ENCODE measurements around the gene KMT2D. TPM values are rescaled to one million over a fixed set of nuclear protein-coding genes. Genes with fewer than 3 reads are reported as not detected.

The KMT2D gene
- total RNA-seq, 1 experiment from 2014 or later = 30.1 TPM

DNA sequence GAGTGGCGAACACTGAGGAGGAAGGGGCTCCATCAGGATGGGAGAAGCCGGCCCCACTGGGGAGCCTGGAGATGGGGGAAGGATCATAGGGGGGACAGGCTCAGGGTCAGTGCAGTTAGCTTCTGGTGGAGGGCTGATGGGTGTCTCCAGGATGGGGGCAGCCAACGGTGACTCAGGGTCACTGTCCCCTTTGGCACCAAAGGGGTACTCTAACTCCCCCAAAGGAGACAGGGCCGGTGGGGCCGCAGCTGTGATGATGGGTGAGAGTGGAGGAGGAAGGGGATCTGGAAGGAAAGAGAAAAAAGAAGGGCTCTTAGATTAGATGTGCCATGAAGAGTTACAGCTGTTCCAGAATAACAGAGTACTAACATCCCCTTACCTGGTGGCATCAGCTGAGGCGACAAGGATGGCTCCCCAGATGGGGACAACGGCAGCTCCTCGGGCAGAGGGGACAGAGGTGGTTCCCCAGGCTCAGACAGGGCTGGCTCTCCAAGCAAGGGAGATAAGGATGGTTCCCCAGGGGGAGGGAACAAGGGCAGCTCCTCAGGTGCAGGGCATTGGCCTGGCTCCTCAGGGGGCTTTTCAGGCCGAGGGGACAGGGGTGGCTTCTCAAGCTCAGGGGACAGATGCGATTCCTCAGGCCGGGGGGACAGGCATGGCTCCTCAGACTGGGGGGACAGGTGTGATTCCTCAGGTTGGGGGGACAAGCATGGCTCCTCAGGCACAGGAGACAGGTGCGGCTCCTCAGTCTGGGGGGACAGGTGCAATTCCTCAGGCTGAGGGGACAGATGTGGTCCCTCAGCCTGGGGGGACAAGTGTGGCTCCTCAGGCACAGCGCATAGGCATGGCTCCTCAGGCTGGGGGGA, 9.9 kb downstream of the KMT2D start:
- Histone ChIP-seq H3K27ac (no peak overlapping the region), H3K4me1 (no peaks in the 10 kb centered on the region), H3K36me3 (peaks cover 96% of the 10 kb centered on the region), H3K27me3 (no peaks in the 10 kb centered on the region), H3K4me3 (no peak overlapping the region), H3K9me3 (replicated peaks) (no peaks in the 10 kb centered on the region)
- no peak for DNase-seq

DNA sequence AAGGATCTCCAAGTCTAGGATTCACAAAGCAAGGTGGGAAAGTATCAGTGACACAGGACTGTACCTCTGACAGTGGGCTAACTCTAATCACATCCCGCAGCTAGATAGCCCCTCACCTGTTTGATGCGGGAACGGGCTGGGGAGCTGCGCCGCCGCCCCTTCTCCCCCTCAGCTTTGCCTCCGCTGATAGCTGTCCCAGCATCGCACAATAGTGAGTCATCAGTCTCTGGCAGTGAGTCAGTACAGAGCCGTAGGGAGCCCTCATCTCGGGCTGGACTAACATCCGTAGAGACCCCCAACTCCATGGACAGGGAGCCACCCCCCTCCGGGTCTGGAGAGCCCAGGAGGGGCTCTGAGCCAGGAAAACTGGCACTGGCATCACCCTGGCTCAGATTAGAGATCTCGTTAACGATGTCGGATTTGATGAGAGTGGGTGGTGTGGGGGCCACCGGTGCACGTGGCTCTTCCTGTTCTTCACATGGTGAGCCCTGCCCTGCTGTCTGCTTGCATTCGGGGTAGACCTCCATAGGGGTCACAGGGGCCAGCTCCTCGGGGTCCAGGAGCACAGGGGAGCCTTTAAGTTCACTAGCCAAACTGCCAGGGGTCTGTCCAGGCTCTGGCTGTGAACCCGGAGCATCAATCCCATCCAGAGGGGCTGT, 10.9 kb downstream of the KMT2D start:
- peaks cover 93% of the 10 kb centered on the region for H3K36me3 ChIP-seq
- DNase-seq = no peak

DNA sequence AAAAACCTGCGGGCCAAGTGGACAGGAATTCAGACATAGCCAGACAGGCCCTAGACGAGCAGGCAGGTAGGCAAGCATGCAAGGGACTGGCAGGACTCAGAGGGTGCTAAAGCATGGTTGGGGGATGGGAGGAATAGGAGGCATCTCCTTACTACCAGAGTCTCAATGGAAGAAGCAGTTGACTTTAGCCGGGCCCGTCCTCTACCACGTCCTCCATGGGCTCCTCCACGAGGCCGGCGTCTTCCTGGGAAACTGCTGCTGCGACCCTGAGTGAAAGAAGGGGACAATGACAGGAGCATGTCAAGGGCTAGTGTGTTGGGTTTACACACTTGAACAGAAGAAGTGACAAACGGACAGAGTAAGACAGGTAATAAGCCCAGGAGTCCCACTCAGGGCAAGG, 11.6 kb downstream of the KMT2D start:
- no peaks in the 10 kb centered on the region for H3K27me3 ChIP-seq
- H3K4me3 ChIP-seq = no peak overlapping the region
- no peaks in the 10 kb centered on the region for H3K9me3 ChIP-seq (replicated peaks)
- no peaks in the 10 kb centered on the region for H3K4me1 ChIP-seq
- DNase-seq = no peak
- H3K36me3 ChIP-seq = peaks cover 93% of the 10 kb centered on the region
- no peak overlapping the region for H3K27ac ChIP-seq

More for the DNA sequence above, 10.9 kb downstream of the KMT2D start:
- H3K27ac ChIP-seq = no peak overlapping the region
- no peaks in the 10 kb centered on the region for H3K4me1 ChIP-seq
- H3K9me3 ChIP-seq (replicated peaks) = no peaks in the 10 kb centered on the region
- H3K4me3 ChIP-seq = no peak overlapping the region
- no peaks in the 10 kb centered on the region for H3K27me3 ChIP-seq

DNA sequence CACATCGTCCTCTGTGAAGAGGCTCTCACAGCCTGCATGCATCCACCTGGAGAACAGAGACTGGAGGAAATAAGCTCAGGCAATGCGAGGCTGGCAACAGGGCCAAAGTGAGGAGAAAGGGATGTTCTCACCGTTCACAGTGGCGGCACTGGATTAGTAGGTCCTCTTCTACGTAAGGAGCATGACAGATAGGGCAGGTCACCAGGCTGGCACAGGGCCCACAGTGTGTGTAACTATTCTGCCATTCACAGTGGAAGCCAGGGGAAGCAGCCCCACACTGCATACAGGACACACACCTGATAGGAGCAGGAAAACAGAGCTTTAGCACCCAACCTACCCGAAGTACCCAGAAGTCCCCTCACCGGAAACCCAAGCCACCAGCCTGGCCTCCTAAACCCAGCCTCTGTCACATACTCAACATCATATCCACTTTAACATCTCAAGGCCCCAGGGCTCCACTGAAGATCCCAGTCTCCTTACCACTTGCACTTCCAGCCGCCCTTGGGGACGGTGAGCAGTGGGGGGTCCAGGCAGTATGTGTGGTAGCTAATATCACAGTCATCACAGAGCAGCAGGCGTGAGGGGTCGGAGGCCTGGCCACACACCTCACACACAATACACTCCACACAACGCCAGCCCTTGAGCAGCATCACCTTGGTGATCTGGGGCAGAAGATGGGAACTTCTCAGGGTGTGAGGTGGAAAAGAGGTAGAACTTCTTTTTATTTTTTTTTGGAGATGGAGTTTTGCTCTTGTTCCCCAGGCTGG, 14.3 kb downstream of the KMT2D start:
- no peak overlapping the region for H3K27ac ChIP-seq
- H3K27me3 ChIP-seq = no peaks in the 10 kb centered on the region
- peaks cover 95% of the 10 kb centered on the region for H3K36me3 ChIP-seq
- no peak overlapping the region for H3K4me3 ChIP-seq
- no peak for DNase-seq
- H3K4me1 ChIP-seq = no peaks in the 10 kb centered on the region
- H3K9me3 ChIP-seq (replicated peaks) = no peaks in the 10 kb centered on the region

DNA sequence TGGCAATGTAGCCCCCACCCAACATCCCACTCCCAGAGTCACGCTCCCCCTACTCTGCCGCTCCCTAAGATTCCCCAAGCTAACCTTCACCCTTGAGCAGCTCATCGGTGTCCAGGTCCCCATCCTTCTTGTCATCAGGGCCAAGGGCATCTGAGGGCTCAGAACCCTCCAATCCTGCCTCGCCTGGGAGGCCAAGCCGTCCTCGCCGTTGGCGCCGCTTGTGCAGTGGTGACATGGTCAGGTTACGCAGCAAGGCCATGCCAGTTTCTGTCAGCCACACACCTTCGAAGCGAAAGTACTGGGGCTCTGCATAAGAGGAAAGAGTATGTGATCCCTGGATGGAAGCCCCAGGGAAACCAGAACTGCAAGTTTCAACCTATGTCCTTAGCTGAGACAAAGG, 15.9 kb downstream of the KMT2D start:
- Histone ChIP-seq H3K27ac (no peak overlapping the region), H3K4me3 (no peak overlapping the region), H3K27me3 (no peaks in the 10 kb centered on the region), H3K36me3 (peaks cover 94% of the 10 kb centered on the region), H3K9me3 (replicated peaks) (no peaks in the 10 kb centered on the region), H3K4me1 (no peaks in the 10 kb centered on the region)
- no peak for DNase-seq

DNA sequence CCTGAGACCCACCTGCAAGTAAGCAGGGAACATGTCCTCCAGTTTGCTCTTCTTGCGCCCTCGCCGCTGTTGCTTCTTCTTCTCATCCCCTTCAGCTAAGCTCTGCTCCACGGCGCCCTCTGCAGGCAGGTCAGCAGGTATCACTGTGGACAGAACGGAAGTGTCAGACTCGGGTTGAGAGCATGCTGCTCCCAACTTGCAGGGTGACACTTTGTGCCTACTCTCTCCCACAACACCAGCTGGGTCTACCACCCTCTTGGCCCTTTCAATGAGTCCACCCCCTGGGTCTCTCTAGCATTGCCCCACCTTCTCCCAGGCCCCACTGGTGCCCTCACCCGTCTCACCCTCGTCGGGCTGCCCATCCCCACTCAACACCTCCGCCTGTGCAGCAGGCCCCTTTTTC, 16.7 kb downstream of the KMT2D start:
- no peak overlapping the region for H3K4me3 ChIP-seq
- H3K9me3 ChIP-seq (replicated peaks) = no peaks in the 10 kb centered on the region
- no peak overlapping the region for H3K27ac ChIP-seq
- H3K4me1 ChIP-seq = no peaks in the 10 kb centered on the region
- H3K27me3 ChIP-seq = no peaks in the 10 kb centered on the region
- peaks cover 94% of the 10 kb centered on the region for H3K36me3 ChIP-seq
- DNase-seq = peak; percentile 74 to 77

DNA sequence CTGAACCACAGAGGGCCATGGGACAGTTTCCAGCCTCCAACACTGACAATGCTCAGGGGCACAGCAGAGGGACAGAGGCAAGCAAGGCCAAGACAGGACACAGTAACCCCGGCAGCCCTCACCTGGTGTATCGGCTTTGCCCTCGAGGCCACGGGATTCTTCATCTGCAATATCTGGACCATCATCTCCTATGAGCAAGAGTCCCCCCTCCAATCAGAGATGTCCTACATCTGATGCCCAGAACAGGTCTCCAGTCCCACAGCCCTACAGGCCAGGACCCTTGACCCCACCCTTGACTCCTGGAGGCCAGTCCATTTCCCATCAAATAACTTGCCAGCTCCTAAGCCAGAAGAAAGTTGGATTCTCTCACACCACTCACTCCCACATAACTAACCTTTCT, 17.4 kb downstream of the KMT2D start:
- no peak overlapping the region for H3K4me3 ChIP-seq
- no peaks in the 10 kb centered on the region for H3K4me1 ChIP-seq
- H3K27me3 ChIP-seq = no peaks in the 10 kb centered on the region
- no peak for DNase-seq
- H3K27ac ChIP-seq = no peak overlapping the region
- H3K36me3 ChIP-seq = peaks cover 94% of the 10 kb centered on the region
- no peaks in the 10 kb centered on the region for H3K9me3 ChIP-seq (replicated peaks)

DNA sequence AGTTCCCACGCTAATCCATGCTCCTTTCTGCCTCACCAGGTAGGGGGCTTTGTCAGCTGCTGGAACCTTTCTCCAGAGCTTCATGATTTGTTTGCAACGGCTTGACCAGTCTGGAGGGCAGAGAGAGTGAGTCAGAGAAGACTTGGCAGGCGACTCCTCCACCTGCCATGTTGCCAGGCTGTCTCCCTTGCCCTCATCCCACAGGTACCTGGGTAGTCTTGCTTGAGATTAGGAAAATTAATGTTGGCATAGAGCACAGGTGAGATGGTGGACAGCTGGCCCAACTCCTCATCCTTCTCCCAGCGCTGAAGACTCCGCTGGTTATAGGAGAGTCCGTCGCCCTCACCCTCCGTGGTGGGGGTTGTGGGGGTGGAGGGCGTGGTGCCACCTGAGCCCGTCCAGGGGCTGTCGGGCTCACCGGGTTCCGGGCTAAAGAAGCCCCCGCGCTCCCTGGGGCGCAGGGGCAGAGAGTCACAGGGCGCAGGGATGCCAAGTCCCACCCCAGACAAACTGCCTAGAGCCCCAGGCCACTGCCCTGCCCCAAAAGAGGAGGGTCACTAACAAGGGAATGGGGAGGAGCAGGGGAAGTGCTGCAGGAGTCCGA, 18.6 kb downstream of the KMT2D start:
- Histone ChIP-seq H3K27me3 (no peaks in the 10 kb centered on the region), H3K4me3 (no peak overlapping the region), H3K27ac (no peak overlapping the region), H3K9me3 (replicated peaks) (no peaks in the 10 kb centered on the region), H3K4me1 (no peaks in the 10 kb centered on the region), H3K36me3 (peaks cover 96% of the 10 kb centered on the region)
- no peak for DNase-seq

DNA sequence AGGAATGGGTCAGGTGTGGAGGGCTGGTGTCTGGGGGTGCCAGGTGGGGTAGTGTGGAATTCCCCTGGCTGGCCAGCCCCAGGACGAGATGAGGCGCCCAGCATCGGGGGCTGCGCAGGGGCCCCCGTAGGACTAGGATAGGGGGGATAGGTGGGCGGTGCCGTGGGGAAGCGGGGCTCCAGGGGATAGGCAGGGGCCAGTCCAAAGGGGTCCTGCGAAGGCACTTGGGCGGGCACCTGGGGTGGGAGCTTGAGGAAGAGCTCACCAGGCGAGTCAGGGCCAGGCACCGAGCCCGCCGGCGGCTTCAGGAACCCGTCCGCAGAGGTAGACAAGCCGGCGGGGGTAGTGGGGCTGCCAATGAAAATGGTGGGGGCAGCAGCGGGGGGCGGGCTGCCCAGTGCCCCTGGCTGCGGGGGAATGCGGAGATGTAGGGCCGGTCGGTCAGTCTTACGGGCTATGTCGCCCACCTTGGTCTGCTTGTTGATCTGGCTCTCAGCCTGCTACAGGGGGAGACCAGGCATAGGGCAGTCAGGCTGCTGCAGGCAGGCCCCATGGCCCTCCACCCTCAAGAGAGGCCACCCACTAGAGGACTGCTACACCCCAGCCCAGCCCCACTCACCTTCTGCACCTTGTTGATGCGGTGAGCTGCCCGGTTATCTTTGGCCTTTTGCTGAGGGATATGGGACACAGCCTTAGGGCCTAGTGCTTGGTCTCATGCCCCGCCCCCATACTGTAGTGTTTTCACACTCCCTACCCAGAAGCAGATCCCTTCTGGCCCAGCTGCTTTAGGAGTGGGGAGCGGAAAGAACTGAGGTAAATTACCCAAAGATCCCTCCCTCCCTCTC, 19.3 kb downstream of the KMT2D start:
- peaks cover 94% of the 10 kb centered on the region for H3K36me3 ChIP-seq
- no peak for DNase-seq

DNA sequence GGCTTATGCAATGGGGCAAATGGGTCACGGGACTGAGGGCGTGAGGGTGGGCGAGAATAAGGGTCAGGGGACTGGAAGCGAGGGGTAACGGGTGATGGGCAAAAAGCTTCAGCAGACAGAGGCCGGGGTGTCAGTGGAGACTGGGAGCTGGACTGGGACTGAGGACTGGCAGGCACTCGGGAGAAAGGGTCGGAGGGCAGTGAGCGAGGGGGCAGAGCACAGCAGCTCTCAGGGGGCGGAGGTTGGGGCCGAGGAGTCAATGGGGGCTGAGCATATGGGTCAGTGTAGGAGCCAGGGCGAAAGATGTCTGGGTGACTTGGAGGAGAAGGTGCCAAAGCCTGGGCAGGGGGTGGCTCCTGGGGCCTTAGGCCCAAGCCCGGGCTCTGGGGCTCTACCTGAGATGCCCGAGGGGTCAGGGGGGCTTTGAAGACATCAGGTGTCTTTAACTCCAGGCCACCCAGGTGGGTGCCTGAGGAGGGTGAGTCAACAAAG, 20.2 kb downstream of the KMT2D start:
- peaks cover 94% of the 10 kb centered on the region for H3K36me3 ChIP-seq
- DNase-seq = no peak
- H3K4me3 ChIP-seq = no peak overlapping the region
- no peaks in the 10 kb centered on the region for H3K4me1 ChIP-seq
- no peaks in the 10 kb centered on the region for H3K27me3 ChIP-seq
- no peak overlapping the region for H3K27ac ChIP-seq
- H3K9me3 ChIP-seq (replicated peaks) = no peaks in the 10 kb centered on the region

More for the DNA sequence above, 19.3 kb downstream of the KMT2D start:
- Histone ChIP-seq H3K27ac (no peak overlapping the region), H3K4me3 (no peak overlapping the region), H3K9me3 (replicated peaks) (no peaks in the 10 kb centered on the region), H3K4me1 (no peaks in the 10 kb centered on the region), H3K27me3 (no peaks in the 10 kb centered on the region)

DNA sequence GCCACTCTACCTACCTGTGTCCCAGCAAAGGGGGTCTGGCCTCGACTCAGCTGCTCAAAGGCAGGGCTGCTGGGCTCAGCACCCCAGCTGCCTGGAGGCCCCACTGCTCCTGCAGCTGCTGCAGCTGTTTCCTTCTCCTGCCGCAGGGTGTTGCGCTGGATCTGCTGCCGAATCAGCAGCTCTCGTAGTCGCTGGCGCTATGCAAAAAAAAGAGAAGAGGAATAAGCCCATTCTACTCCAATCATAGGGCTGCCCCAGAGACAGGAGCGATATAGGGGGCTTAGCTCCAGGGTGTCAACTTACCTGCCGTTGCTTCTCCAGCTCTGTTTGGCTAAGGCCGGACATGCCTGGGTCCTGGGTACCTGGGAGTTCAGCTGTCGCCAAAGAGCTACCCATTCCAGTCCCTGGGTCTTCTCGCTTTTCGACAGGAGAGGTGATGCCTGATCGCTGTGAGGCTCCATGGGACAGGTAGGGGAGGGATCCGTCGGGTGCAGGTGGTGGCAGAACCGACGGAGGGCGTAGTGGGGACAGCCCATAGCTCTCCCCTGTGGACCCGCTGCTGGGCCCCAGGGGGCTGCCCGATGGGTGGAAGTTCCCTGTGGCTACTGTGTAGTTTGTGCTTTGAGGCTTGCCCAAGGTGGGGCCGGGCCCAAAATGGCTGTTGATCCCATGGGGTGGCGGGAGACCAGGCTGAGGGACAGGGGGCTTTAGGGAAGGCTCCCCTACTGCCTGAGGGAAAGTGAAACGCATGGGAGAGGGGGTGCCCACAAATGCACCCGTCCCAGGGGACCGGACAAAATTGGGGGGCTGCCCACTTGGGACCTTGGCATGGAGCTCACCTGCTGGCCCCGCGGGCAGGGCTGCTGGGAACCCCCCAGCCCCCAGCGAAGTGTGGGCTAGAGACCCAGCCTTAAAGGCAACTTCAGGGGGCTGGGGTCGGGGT, 20.9 kb downstream of the KMT2D start:
- Histone ChIP-seq H3K4me3 (no peak overlapping the region), H3K36me3 (peaks cover 95% of the 10 kb centered on the region), H3K4me1 (no peaks in the 10 kb centered on the region), H3K27me3 (no peaks in the 10 kb centered on the region), H3K9me3 (replicated peaks) (no peaks in the 10 kb centered on the region), H3K27ac (no peak overlapping the region)
- peak; percentile 42 to 54 for DNase-seq

DNA sequence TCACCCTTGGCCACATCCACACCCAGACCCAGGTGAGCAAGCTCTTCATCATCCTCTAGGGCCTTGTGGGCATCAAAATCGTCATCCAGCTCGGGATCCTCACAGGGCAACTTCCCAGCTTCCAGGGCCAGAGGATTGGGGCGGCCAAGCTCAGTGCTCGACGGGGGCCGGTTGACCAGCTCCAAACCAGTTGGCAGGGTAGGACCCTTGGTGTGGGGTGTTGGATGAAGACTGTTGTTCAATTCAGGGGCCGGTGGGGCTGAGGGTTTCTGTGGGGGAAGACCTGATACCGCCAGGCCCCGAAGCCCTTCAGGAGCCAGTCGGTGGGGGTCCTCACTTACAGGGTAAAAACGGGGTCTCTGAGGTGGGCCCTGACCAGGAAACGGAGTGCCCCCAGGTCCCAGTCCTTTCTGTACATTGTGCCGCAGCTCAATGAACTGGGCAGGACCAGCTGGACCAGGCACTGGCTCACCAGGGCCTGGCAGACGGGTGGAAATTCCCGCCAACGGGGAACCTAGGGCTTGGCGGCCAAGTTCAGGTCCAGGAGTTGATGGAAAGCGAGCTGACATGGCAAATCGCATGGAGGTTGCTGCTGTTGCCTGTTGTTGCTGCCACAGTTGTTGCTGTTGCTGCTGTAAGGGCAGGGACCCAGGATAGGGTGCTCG, 22.2 kb downstream of the KMT2D start:
- H3K9me3 ChIP-seq (replicated peaks) = no peaks in the 10 kb centered on the region

DNA sequence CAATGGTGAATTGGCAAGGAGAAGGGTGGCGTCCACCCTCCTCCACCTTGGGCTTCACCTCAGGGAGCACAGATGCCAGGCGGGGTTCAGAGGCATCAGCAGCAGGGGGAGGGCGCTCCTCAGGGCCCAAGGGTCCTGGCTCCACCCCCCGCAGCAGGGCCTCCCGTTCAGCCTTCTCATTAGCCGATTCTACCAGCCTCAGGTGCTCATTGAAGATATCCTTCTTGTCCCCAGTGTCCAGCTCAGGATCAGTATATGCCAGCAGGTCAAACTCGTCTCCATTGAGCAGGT, 22.7 kb downstream of the KMT2D start:
- Histone ChIP-seq H3K4me1 (no peaks in the 10 kb centered on the region), H3K9me3 (replicated peaks) (no peaks in the 10 kb centered on the region), H3K27ac (no peak overlapping the region), H3K27me3 (no peaks in the 10 kb centered on the region), H3K4me3 (no peak overlapping the region), H3K36me3 (peaks cover 95% of the 10 kb centered on the region)
- no peak for DNase-seq

More for the DNA sequence above, 22.2 kb downstream of the KMT2D start:
- Histone ChIP-seq H3K36me3 (peaks cover 95% of the 10 kb centered on the region), H3K4me1 (no peaks in the 10 kb centered on the region), H3K4me3 (no peak overlapping the region), H3K27ac (no peak overlapping the region), H3K27me3 (no peaks in the 10 kb centered on the region)
- DNase-seq = no peak
